GM19023 (cell line): Measurements from ENCODE around the gene LBHD2.

Experiments
- ATAC-seq: cut with Tn5 transposase; IDR thresholded peaks from one replicate; pipeline ENCODE4 v1.9.1; 2021; ENCODE audit warnings: mild to moderate bottlenecking, moderate library complexity; ENCODE audit not compliant: unreplicated experiment

LBHD2 gene

GRCh38 chr14:103068351-103069073 is 15.5 kb upstream of the LBHD2 start:
- ATAC-seq = no peak

- no peak for ATAC-seq
These were observed 13.6 kb upstream of the LBHD2 start for GRCh38 chr14:103070263-103070885.

GRCh38 chr14:103070971-103071542 is 13.0 kb upstream of the LBHD2 start:
- no peak for ATAC-seq

- ATAC-seq = no peak
These were observed 12.3 kb upstream of the LBHD2 start for GRCh38 chr14:103071544-103072251.

GRCh38 chr14:103072595-103073366 is 11.2 kb upstream of the LBHD2 start:
- ATAC-seq = no peak

GRCh38 chr14:103073367-103073875 is 10.6 kb upstream of the LBHD2 start:
- no peak for ATAC-seq

- ATAC-seq = no peak
These were observed 9.9 kb upstream of the LBHD2 start for GRCh38 chr14:103073876-103074728.

GRCh38 chr14:103074729-103075367 is 9.2 kb upstream of the LBHD2 start:
- no peak for ATAC-seq

GRCh38 chr14:103078420-103078749 is 5.6 kb upstream of the LBHD2 start:
- no peak for ATAC-seq

GRCh38 chr14:103078860-103079587 is 5.0 kb upstream of the LBHD2 start:
- no peak for ATAC-seq

GRCh38 chr14:103081951-103082350 is 2.1 kb upstream of the LBHD2 start:
- no peak for ATAC-seq

- no peak for ATAC-seq
These were observed 1.4 kb downstream of the LBHD2 start for GRCh38 chr14:103085106-103086091.

- ATAC-seq = no peak
These were observed 2.8 kb downstream of the LBHD2 start for GRCh38 chr14:103086771-103087342.

- no peak for ATAC-seq
These were observed 3.4 kb downstream of the LBHD2 start for GRCh38 chr14:103087343-103087835.

GRCh38 chr14:103088921-103089320 is 4.9 kb downstream of the LBHD2 start:
- ATAC-seq = no peak

- ATAC-seq = no peak
These were observed 5.7 kb downstream of the LBHD2 start for GRCh38 chr14:103089386-103090335.
